Limb (tissue), 2 donors: ENCODE measurements around the gene PTDSS2.
A peak's percentile ranks its signal among the peaks of the same experiment; 100 is the strongest.
"Not testable (repeated sequence)": the region's sequence is repeated elsewhere in the genome, so short reads cannot be mapped to it uniquely, and the experiment has no call there.

Source experiments
- DNase-seq, 2 donors: peaks; one replicate each; pipeline ENCODE4 v3.0.0-alpha.2; 2016; ENCODE audit errors: extremely low spot score in 2 of 2

Gene PTDSS2

DNA sequence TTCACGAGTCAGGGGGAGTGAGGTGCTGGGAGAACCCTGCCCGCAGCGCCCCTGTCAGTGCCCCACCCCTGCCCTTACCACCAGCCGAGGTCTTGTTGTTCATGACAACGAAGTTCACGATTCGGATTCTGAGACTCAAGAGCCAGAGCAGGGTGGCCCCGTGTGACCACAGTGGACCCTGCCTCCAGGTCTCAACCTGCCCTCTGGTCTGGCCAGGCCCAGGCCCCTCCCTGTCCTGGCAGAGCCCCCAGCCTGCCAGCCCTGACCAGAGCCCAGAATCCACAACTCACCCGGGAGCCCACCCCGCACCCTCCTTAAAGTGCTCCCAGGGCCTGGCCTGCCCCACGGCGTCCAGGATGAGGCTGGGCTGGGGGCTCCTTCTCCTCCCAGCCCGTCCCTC lies 18.2 kb upstream of the PTDSS2 start:
- no peak for DNase-seq

- DNase-seq: no peak
Measured at GRCh38 chr11:432501-433100, 17.5 kb upstream of the PTDSS2 start.

DNA sequence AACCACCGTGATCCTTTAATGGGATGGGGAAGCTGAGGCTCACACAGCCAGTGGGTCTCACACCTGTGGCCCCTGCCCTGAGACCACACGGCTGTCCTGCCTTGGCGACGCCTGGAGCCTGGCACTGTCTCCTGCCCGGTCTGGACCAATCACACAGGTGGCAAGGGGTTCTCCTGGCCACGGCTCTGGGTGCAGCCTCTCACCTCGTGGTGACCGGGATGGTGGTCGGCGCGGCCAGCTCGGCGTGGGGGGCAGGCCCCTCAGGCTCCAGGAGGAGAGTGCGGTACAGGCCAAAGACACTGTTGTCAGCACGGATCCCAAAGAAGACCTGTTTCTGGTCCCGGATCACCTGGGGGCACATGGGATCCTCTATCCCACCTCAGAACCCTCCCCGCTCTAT lies 17.0 kb upstream of the PTDSS2 start:
- DNase-seq: no peak

GRCh38 chr11:433641-434040 lies 16.4 kb upstream of the PTDSS2 start:
- DNase-seq: no peak

- DNase-seq: no peak
Measured at GRCh38 chr11:434496-434895, 15.6 kb upstream of the PTDSS2 start.

GRCh38 chr11:434999-435740 lies 14.9 kb upstream of the PTDSS2 start:
- not testable (repeated sequence) for DNase-seq

- no peak for DNase-seq
Measured at GRCh38 chr11:437228-437870, 12.7 kb upstream of the PTDSS2 start.

- no peak for DNase-seq
Measured at GRCh38 chr11:438101-438844, 11.8 kb upstream of the PTDSS2 start.

DNA sequence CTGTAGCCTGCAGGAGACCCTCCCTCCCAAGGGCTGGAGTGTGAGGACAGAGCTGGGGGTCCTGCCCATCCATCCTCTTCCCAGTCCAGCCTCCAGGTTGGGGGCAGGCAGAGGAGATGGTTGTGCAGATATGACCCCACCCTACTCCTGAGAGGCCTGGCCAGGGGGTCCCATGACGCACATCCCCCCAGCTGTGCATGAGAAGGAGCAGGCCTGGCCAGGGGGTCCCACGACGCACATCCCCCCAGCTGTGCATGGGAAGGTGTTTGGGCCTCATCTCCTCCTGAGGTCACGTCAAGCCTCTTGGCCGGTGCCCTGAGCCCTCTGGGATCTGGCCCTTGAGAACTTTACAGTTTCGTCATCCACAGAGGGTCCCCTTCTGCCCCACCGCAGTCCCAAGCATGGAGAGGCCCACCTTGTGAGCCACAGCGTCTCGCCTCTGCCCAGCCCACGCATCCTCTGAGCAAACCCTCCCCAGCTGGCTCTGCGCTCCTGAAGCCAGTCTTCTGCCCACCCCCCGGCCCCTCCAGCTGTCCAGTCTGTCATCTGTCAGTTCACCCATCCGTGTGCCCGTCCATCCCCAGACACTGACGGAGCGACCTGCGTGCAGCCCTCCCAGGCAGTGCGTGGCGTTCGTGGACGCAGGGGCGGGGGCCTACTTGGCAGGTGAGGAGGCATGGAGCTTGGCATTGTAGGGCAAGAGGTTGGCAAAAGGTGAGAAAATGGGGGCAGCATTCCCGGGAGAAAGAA lies 10.6 kb upstream of the PTDSS2 start:
- no peak for DNase-seq

DNA sequence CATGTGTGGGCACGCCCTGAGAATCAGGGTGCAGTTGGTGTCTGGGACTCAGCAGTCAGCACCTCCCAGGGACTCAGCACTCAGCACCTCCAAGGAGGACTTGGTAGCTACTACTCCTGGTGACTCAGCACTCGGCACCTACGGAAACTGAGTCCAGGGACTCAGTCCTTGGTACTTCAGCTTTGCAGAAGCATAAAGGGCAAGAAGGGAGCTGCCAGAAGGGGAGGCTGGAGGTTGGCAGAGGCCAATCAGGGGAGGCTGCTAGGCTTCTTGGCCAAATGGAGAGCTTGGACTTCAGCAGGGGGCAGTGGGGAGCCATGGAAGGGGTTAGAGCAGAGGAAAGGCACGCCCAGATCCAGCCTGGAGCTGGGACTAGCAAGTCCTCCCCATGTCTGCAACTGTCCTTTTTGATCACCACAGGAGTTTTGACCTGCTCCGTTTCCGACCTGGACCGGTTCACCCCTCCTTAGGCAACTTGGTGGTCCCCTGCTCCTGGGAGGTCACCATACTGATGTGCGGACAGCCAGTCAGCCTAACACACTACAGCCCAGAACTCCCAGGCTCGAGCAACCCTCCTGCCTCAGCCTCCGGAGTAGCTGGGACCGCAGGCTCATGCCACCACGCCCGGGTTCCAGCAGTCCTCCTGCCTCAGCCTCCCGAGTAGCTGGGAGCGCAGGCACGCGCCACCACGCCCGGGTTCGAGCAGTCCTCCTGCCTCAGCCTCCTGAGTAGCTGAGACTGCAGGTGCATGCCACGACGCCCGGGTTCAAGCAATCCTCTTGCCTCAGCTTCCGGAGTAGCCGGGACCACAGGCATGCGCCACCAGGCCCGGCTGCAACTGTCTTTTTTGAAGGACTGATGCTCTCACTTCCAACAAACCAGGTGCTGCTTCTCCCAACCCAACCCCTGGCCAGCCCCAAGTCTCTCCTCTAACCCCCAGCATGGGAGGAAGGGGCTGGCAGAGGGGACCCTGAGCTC lies 9.7 kb upstream of the PTDSS2 start:
- no peak for DNase-seq

DNA sequence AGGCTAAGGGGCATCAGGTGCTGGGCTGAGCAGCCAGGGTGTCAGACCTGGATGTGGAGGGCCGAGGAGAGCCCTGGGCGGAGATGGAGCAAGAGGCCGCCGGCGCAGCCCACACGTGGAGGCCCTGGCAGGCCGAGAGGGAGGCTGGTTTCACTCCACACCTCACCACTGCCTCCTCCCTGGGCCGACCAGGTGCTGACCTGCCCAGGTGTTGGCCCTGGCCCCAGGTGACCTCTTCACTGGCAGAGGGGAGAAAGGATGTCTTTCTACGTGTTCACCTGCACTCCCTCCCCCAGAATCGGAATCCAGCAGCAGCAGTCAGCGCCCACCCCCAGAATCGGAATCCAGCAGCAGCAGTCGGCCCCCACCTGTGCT lies 9.0 kb upstream of the PTDSS2 start:
- DNase-seq: no peak

- no peak for DNase-seq
Measured at GRCh38 chr11:441418-442274, 8.4 kb upstream of the PTDSS2 start, which contains the start of gene ANO9. TSS of gene ANO9 (minus strand) at chr11:442011. CDS start at chr11:441926, 85 bp downstream.

DNA sequence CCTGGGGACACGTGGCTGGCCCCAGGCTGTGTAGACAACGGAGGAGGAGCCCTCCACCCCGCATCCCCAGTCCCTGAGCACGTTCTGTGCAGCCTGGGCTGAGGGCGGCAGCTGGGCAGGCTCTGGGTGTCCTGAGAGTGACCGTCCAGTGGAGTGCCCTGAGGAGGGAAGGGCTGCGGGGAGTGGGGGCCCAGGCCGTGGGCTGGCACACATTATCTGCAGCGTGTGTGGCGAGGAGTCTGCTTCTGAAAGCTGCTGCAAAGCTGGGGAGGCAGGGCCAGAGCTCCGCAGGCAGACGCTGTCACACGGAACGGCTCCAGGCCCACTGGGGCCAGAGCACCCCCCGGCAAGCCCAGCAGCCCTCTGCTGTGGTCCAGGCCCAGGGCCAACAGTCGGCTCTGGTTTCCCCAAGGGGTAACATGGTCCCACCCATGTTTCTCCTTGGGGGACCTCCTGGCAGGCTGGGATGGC lies 7.4 kb upstream of the PTDSS2 start:
- no peak for DNase-seq

GRCh38 chr11:443542-444199 lies 6.4 kb upstream of the PTDSS2 start:
- DNase-seq: no peak

DNA sequence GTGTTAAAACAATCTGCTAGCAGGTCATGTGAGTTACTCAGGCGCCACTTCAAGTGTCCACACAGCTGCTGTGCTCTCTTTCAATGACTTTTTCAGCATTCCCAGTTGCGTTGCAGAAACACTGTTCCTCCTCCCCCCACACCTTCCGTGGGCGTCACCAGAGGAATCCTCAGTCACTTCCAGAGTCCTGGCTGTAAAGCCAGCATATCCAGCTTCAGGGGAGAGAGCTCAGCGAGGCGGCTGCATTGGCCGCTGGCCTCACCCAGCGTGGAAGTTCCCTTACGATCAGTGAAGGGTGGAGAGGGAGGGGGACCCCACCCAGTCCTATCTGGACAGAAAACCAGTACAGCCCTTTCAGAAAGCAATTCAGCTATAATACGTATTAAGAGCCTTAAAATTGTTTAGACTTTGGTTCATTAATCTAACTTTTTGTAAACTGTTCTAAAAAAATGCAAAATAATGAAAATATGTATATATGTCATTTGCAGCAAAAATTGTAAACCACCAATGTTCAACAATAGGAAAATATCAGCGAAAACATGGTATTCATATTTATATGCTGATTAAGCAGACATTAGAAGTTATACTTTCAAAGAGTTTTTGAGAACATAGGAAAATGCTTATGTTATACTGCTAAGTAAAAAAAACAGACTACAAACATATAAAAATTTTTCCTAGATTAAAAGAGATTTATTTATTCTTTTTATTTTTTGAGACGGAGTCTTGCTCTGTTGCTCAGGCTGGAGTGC lies 5.5 kb upstream of the PTDSS2 start:
- peak in 1 of 2 donors; percentile 34 for DNase-seq

- peak in 1 of 2 donors; percentile 33 for DNase-seq
Measured at GRCh38 chr11:445765-446588, 4.1 kb upstream of the PTDSS2 start.

- peak in 1 of 2 donors; percentile 44 for DNase-seq
Measured at GRCh38 chr11:446891-447290, 3.2 kb upstream of the PTDSS2 start.
